SK-N-SH (cell line): ENCODE measurements around the gene SEC23A. TPM values are rescaled to one million over a fixed set of nuclear protein-coding genes. Genes with fewer than 3 reads are reported as not detected.
"Not testable (repeated sequence)": the region's sequence is repeated elsewhere in the genome, so short reads cannot be mapped to it uniquely, and the experiment has no call there.

Experiments used
- CTCF ChIA-PET: fragments of 300-600, 350-600 bp; formaldehyde crosslinking; extraction: SDS; loops from one replicate; lab custom pipeline; 2021; lab: Yijun Ruan, JAX
- POLR2A ChIA-PET: fragments of 350-600 bp; sonication (Branson Sonifier 250); formaldehyde crosslinking; extraction: SDS; loops from one replicate; lab custom pipeline; 2020; ENCODE audit warnings: antibody characterized with exemption, inconsistent platforms; lab: Yijun Ruan, JAX
- DNase-seq: peaks from one replicate; pipeline ENCODE4 v3.0.0; 2012
- H2AFZ ChIP-seq: fragments of 200-600 bp; sonication (generic); 2 replicates; pipeline ENCODE4 v1.8.1; 2016; ENCODE audit warnings: antibody characterized with exemption, mild to moderate bottlenecking, low read depth
- H3F3A ChIP-seq: fragments of 200-600 bp; sonication (generic); replicated peaks from 2 replicates; pipeline ENCODE3; 2016; ENCODE audit warnings: antibody characterized with exemption, mild to moderate bottlenecking; ENCODE audit not compliant: insufficient read depth
- H3K27ac ChIP-seq, 2 experiments: fragments of 200-500 bp in 1 of 2; fragments of 200-600 bp in 1 of 2; sonication (Bioruptor generic) in 1 of 2; sonication (generic), shearing (Covaris generic) in 1 of 2; 2 replicates each; pipeline versions ENCODE4 v1.5.1 to v1.6.1; 2014 to 2016; ENCODE audit warnings: low read depth in 2 of 2, inconsistent platforms in 1 of 2, low read length in 1 of 2, mild to moderate bottlenecking in 1 of 2, mixed read lengths in 1 of 2
- H3K27me3 ChIP-seq: fragments of 200-600 bp; sonication (generic), shearing (Covaris generic); 2 replicates; pipeline ENCODE4 v1.6.1; 2016; ENCODE audit warnings: mixed run types; ENCODE audit not compliant: insufficient read depth
- H3K36me3 ChIP-seq, 2 experiments: fragments of 200-500 bp in 1 of 2; fragments of 200-600 bp in 1 of 2; sonication (Bioruptor generic) in 1 of 2; sonication (generic) in 1 of 2; replicated peaks in 1 of 2; 2 replicates each; pipeline versions ENCODE3 to v1.5.1; 2014 to 2016; ENCODE audit warnings: low read length in 1 of 2, mild to moderate bottlenecking in 1 of 2; ENCODE audit not compliant: insufficient read depth in 2 of 2, control insufficient read depth in 1 of 2
- H3K4me1 ChIP-seq, 2 experiments: fragments of 200-500 bp in 1 of 2; fragments of 200-600 bp in 1 of 2; sonication (Bioruptor generic) in 1 of 2; sonication (generic), shearing (Covaris generic) in 1 of 2; 2 replicates each; pipeline versions ENCODE4 v1.5.1 to v1.6.1; 2014 to 2016; ENCODE audit warnings: low read depth in 1 of 2, low read length in 1 of 2, mixed run types in 1 of 2; ENCODE audit not compliant: insufficient read depth in 2 of 2, control insufficient read depth in 1 of 2
- H3K4me2 ChIP-seq: fragments of 200-600 bp; sonication (generic), shearing (Covaris generic); 2 replicates; pipeline ENCODE4 v1.6.1; 2017; ENCODE audit warnings: mixed run types
- H3K4me3 ChIP-seq, 2 experiments: fragments of 200-500 bp in 1 of 2; fragments of 200-600 bp in 1 of 2; sonication (Bioruptor generic) in 1 of 2; sonication (generic), shearing (Covaris generic) in 1 of 2; 2 replicates each; pipeline versions ENCODE4 v1.5.1 to v1.8.1; 2014 to 2016; ENCODE audit warnings: low read depth in 2 of 2, inconsistent platforms in 1 of 2, low read length in 1 of 2, mild to moderate bottlenecking in 1 of 2, mixed read lengths in 1 of 2, moderate library complexity in 1 of 2
- H3K79me2 ChIP-seq: fragments of 200-600 bp; sonication (generic); 2 replicates; pipeline ENCODE4 v1.8.1; 2017; ENCODE audit warnings: mild to moderate bottlenecking; ENCODE audit not compliant: insufficient read depth
- H3K9ac ChIP-seq: fragments of 200-600 bp; sonication (generic); 2 replicates; pipeline ENCODE4 v1.6.1; 2017; ENCODE audit warnings: mixed run types
- H3K9me2 ChIP-seq: fragments of 200-600 bp; sonication (generic); 2 replicates; pipeline ENCODE4 v1.6.1; 2017; ENCODE audit warnings: mixed run types
- H3K9me3 ChIP-seq: fragments of 200-600 bp; sonication (generic); 2 replicates; pipeline ENCODE4 v1.6.1; 2017; ENCODE audit warnings: mixed run types, mild to moderate bottlenecking, moderate library complexity
- H4K20me1 ChIP-seq: fragments of 200-600 bp; sonication (generic); 2 replicates; pipeline ENCODE4 v1.6.1; 2017; ENCODE audit warnings: mild to moderate bottlenecking, mixed run types; ENCODE audit not compliant: insufficient read depth
- CHD2 ChIP-seq: fragments of 150-350 bp; IDR thresholded peaks from 2 replicates; pipeline ENCODE4 v1.6.1; 2018; ENCODE audit warnings: low read length; ENCODE audit not compliant: partially characterized antibody
- ELF1 ChIP-seq: IDR thresholded peaks from 2 replicates; pipeline ENCODE4 v1.4.0; 2012
- EZH2phosphoT487 ChIP-seq: fragments of 200-600 bp; sonication (generic); IDR thresholded peaks from 2 replicates; pipeline ENCODE4 v1.6.1; 2017; ENCODE audit warnings: low read depth, mixed run types, mild to moderate bottlenecking, antibody characterized with exemption, moderate library complexity, borderline replicate concordance
- FOSL2 ChIP-seq: IDR thresholded peaks from 2 replicates; pipeline ENCODE4 v1.4.0; 2012; ENCODE audit warnings: low read depth, mild to moderate bottlenecking, moderate library complexity, borderline replicate concordance
- GATA2 ChIP-seq: sonication (generic); formaldehyde crosslinking; IDR thresholded peaks from 2 replicates; pipeline ENCODE4 v1.5.0; 2020; ENCODE audit warnings: mild to moderate bottlenecking, missing genetic modification reagents
- JUND ChIP-seq: IDR thresholded peaks from 2 replicates; pipeline ENCODE4 v1.4.0; 2012
- MEF2A ChIP-seq: IDR thresholded peaks from 2 replicates; pipeline ENCODE4 v1.4.0; 2012; ENCODE audit warnings: low read depth, borderline replicate concordance
- MXI1 ChIP-seq: IDR thresholded peaks from 2 replicates; pipeline ENCODE4 v1.6.1; 2012; ENCODE audit warnings: mild to moderate bottlenecking, low read depth, low read length, improper control_type of control experiment
- NRF1 ChIP-seq: IDR thresholded peaks from 2 replicates; pipeline ENCODE4 v1.6.1; 2012; ENCODE audit warnings: low read depth, mild to moderate bottlenecking, low read length
- RXRA ChIP-seq: IDR thresholded peaks from 2 replicates; pipeline ENCODE4 v1.4.0; 2012; ENCODE audit warnings: low read depth, mild to moderate bottlenecking, borderline replicate concordance
- SIN3A ChIP-seq: IDR thresholded peaks from 2 replicates; pipeline ENCODE4 v1.6.1; 2012; ENCODE audit warnings: low read depth, mild to moderate bottlenecking, low read length, moderate library complexity, borderline replicate concordance
- TCF12 ChIP-seq: IDR thresholded peaks from 2 replicates; pipeline ENCODE4 v1.4.0; 2012
- TEAD4 ChIP-seq: IDR thresholded peaks from 2 replicates; pipeline ENCODE4 v1.4.0; 2012; ENCODE audit warnings: mild to moderate bottlenecking, borderline replicate concordance; ENCODE audit not compliant: insufficient read depth
- YY1 ChIP-seq: IDR thresholded peaks from 2 replicates; pipeline ENCODE4 v1.4.0; 2012; ENCODE audit warnings: low read depth, mild to moderate bottlenecking
- WGBS: methylation state at CpG from one replicate; pipeline ENCODE4 v1.1.6; 2017; ENCODE audit warnings: low lambda C conversion rate; 5-methylcytosine and 5-hydroxymethylcytosine counted together
- polyA plus RNA-seq, 3 experiments: library from polyadenylated mRNA; depleted of rRNA; stranded (reverse); fragments of >200 nt; gene quantifications; 2 replicates each; pipeline ENCODE4 v1.2.3, GENCODE V29; 2012
- TF ChIP-seq, protein P1 (sequence below): fragments of 150-350 bp; IDR thresholded peaks from 2 replicates; pipeline ENCODE4 v1.6.1; 2017; ENCODE audit warnings: antibody characterized with exemption, low read length, low read depth, borderline replicate concordance
- TF ChIP-seq, protein P2 (sequence below): IDR thresholded peaks from 2 replicates; pipeline ENCODE4 v1.4.0; 2012; ENCODE audit warnings: low read depth, borderline replicate concordance
- TF ChIP-seq, protein P3 (sequence below): IDR thresholded peaks from 2 replicates; pipeline ENCODE4; 2012

SEC23A gene
- polyA plus RNA-seq, 1 of the 3 experiments (the other 2 are of a cell fraction) = 30.0 TPM

DNA sequence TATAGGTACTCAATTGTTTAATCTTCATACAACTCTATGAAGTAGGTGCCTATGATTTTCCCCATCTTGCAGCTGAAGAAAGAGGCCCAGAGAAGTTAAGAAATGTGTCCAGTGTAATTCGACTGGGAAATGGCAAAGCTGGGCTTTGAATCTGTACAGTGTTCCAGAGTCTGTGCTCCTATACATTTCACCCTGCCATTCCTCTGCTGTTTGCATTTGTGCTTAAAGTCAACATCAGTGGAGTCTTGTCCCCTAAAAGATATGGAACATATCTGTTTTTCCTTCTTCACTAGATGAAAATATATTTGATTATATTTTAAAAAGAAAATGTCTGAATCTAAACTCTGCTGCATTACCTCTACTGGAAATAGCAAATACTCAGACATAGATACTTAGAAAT is 88.6 kb downstream of the SEC23A start:
- Histone ChIP-seq H3K36me3 (no peaks in the 10 kb centered on the region), H3K27me3 (no peaks in the 10 kb centered on the region), H3K9me2 (no peaks in the 10 kb centered on the region), H3F3A (no peaks in the 10 kb centered on the region), H3K9ac (no peak overlapping the region), H3K4me3 (no peak overlapping the region), H3K79me2 (no peaks in the 10 kb centered on the region), H4K20me1 (no peaks in the 10 kb centered on the region), H3K27ac (no peak overlapping the region), H3K9me3 (no peaks in the 10 kb centered on the region), H2AFZ (no peak overlapping the region), H3K4me1 (no peaks in the 10 kb centered on the region), H3K4me2 (no peak overlapping the region)
- POLR2A ChIA-PET = no interaction called here
- CTCF ChIA-PET = interaction anchor here (0.9 to 2.3 kb wide), 7 partner anchors 10 to 1111 kb away, joined by 3 to 8 read pairs (median 5); no protein-coding TSS in a partner anchor
- no peak for TF ChIP-seq RXRA
- TF ChIP-seq EZH2phosphoT487 = no peak
- TF ChIP-seq MXI1 = no peak
- TF ChIP-seq SIN3A = no peak
- TF ChIP-seq, protein P1, sequence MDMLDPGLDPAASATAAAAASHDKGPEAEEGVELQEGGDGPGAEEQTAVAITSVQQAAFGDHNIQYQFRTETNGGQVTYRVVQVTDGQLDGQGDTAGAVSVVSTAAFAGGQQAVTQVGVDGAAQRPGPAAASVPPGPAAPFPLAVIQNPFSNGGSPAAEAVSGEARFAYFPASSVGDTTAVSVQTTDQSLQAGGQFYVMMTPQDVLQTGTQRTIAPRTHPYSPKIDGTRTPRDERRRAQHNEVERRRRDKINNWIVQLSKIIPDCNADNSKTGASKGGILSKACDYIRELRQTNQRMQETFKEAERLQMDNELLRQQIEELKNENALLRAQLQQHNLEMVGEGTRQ = no peak
- TF ChIP-seq TCF12 = no peak
- no peak for TF ChIP-seq GATA2 (CRISPR knock-in tag)
- no peak for TF ChIP-seq YY1
- no peak for TF ChIP-seq TEAD4
- TF ChIP-seq, protein P2, sequence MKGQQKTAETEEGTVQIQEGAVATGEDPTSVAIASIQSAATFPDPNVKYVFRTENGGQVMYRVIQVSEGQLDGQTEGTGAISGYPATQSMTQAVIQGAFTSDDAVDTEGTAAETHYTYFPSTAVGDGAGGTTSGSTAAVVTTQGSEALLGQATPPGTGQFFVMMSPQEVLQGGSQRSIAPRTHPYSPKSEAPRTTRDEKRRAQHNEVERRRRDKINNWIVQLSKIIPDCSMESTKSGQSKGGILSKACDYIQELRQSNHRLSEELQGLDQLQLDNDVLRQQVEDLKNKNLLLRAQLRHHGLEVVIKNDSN = no peak
- TF ChIP-seq, protein P3, sequence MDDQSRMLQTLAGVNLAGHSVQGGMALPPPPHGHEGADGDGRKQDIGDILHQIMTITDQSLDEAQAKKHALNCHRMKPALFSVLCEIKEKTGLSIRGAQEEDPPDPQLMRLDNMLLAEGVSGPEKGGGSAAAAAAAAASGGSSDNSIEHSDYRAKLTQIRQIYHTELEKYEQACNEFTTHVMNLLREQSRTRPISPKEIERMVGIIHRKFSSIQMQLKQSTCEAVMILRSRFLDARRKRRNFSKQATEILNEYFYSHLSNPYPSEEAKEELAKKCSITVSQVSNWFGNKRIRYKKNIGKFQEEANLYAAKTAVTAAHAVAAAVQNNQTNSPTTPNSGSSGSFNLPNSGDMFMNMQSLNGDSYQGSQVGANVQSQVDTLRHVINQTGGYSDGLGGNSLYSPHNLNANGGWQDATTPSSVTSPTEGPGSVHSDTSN = no peak
- no peak for TF ChIP-seq NRF1
- TF ChIP-seq MEF2A = no peak
- no peak for TF ChIP-seq ELF1
- no peak for TF ChIP-seq FOSL2
- no peak for TF ChIP-seq CHD2
- TF ChIP-seq JUND = no peak
- DNase-seq = no peak
- 100% methylated on average over 1 of the region's 1 CpG for WGBS

DNA sequence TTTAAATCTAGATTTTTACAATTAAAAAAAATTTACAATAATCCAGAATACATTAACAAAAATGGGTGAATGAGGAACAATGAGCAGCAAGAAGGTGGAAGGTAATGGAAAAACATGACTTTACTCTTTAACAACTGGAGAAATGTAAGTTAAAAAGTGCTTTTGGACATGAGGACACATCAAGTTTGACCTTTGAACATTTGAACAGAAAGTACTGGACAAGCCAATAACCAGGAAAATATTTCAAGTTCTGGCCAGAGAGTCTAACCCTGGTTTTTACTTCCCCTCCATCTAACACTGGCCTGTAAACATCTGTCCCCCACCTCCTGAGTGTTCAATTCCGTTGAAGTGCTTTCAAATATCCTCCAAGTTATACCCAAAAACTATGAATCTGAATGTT is 94.1 kb downstream of the SEC23A start:
- H3K79me2 ChIP-seq, H4K20me1 ChIP-seq, H3K27ac ChIP-seq, CTCF ChIA-PET, H3K9me3 ChIP-seq, H3K4me3 ChIP-seq, H3K36me3 ChIP-seq, H3K4me1 ChIP-seq, H3F3A ChIP-seq, H3K27me3 ChIP-seq, H3K9ac ChIP-seq, H3K4me2 ChIP-seq, POLR2A ChIA-PET, H3K9me2 ChIP-seq, H2AFZ ChIP-seq, DNase-seq: not testable (repeated sequence)
- 80% methylated on average over 1 of the region's 1 CpG for WGBS
